Stimulated activated naive CD4-positive, alpha-beta T cell treated with Interleukin-2 at 50 U/mL for 16 hours (primary cell): ENCODE measurements around the gene UGT1A5.

Experiments used
- DNase-seq: peaks from one replicate; lab custom pipeline; 2025; lab: John Stamatoyannopoulos, UW

The UGT1A5 gene

GRCh38 chr2:233810385-233810784 lies 97.7 kb downstream of the UGT1A5 start:
- no peak for DNase-seq

GRCh38 chr2:233811087-233811486 lies 98.4 kb downstream of the UGT1A5 start:
- DNase-seq = no peak

GRCh38 chr2:233811732-233812131 lies 99.0 kb downstream of the UGT1A5 start:
- DNase-seq = no peak

- DNase-seq = no peak
These were observed 100.7 kb downstream of the UGT1A5 start for GRCh38 chr2:233813236-233814055.

- DNase-seq = no peak
These were observed 101.5 kb downstream of the UGT1A5 start for GRCh38 chr2:233814056-233814835.

- DNase-seq = no peak
These were observed 103.2 kb downstream of the UGT1A5 start for GRCh38 chr2:233815861-233816260.

- no peak for DNase-seq
These were observed 103.6 kb downstream of the UGT1A5 start for GRCh38 chr2:233816334-233816733.

GRCh38 chr2:233816771-233817170 lies 104.1 kb downstream of the UGT1A5 start:
- DNase-seq = no peak

- DNase-seq = no peak
These were observed 104.7 kb downstream of the UGT1A5 start for GRCh38 chr2:233817361-233817911.

GRCh38 chr2:233817995-233818638 lies 105.4 kb downstream of the UGT1A5 start:
- no peak for DNase-seq

- no peak for DNase-seq
These were observed 106.2 kb downstream of the UGT1A5 start for GRCh38 chr2:233818639-233819621.

GRCh38 chr2:233819884-233820773 lies 107.4 kb downstream of the UGT1A5 start:
- no peak for DNase-seq

GRCh38 chr2:233820774-233821105 lies 108.0 kb downstream of the UGT1A5 start:
- DNase-seq = no peak

GRCh38 chr2:233821196-233821595 lies 108.5 kb downstream of the UGT1A5 start:
- DNase-seq = no peak

- DNase-seq = no peak
These were observed 109.0 kb downstream of the UGT1A5 start for GRCh38 chr2:233821709-233822100.

GRCh38 chr2:233822101-233822771 lies 109.5 kb downstream of the UGT1A5 start:
- no peak for DNase-seq
